RWPE2 (cell line): ENCODE data around the gene TM4SF18.

ENCODE experiments used
- ATAC-seq: fragments of 200-7000 bp; cut with Tn5 transposase; 3 replicates; pipeline ENCODE4 v1.9.1; 2021; ENCODE audit warnings: low read depth
- DNase-seq: peaks from one replicate; pipeline ENCODE4 v3.0.0-alpha.2; 2020; ENCODE audit warnings: low spot score
- H3K27ac ChIP-seq: fragments of 450-650 bp; 2 replicates; pipeline ENCODE4 v1.5.1; 2017; ENCODE audit warnings: mild to moderate bottlenecking; ENCODE audit not compliant: poor library complexity, severe bottlenecking
- H3K27me3 ChIP-seq: fragments of 250-450 bp; sonication (Bioruptor Pico); 2 replicates; pipeline ENCODE4 v1.5.1; 2021; ENCODE audit warnings: mild to moderate bottlenecking, moderate library complexity; ENCODE audit not compliant: insufficient read depth, poor library complexity, severe bottlenecking
- H3K36me3 ChIP-seq: fragments of 250-450 bp; sonication (Bioruptor Pico); 2 replicates; pipeline ENCODE4 v1.5.1; 2020; ENCODE audit warnings: low read depth, mild to moderate bottlenecking, moderate library complexity
- H3K4me1 ChIP-seq: fragments of 250-450 bp; sonication (Bioruptor Pico); 2 replicates; pipeline ENCODE4 v1.5.1; 2021; ENCODE audit warnings: mild to moderate bottlenecking, moderate library complexity; ENCODE audit not compliant: insufficient read depth, poor library complexity, severe bottlenecking
- H3K4me3 ChIP-seq: fragments of 250-450 bp; sonication (Bioruptor Pico); 2 replicates; pipeline ENCODE4 v1.5.1; 2021; ENCODE audit warnings: mild to moderate bottlenecking, moderate library complexity; ENCODE audit not compliant: severe bottlenecking
- H3K9me3 ChIP-seq: fragments of 250-450 bp; sonication (Bioruptor Pico); 2 replicates; pipeline ENCODE4 v1.5.1; 2021; ENCODE audit warnings: mild to moderate bottlenecking, moderate library complexity; ENCODE audit not compliant: severe bottlenecking
- TF ChIP-seq, protein P1 (sequence below): fragments of 450-650 bp; IDR thresholded peaks from one replicate; pipeline ENCODE4 v1.5.1; 2017; ENCODE audit warnings: mild to moderate bottlenecking, moderate library complexity; ENCODE audit not compliant: poor library complexity, severe bottlenecking

TM4SF18 gene

DNA sequence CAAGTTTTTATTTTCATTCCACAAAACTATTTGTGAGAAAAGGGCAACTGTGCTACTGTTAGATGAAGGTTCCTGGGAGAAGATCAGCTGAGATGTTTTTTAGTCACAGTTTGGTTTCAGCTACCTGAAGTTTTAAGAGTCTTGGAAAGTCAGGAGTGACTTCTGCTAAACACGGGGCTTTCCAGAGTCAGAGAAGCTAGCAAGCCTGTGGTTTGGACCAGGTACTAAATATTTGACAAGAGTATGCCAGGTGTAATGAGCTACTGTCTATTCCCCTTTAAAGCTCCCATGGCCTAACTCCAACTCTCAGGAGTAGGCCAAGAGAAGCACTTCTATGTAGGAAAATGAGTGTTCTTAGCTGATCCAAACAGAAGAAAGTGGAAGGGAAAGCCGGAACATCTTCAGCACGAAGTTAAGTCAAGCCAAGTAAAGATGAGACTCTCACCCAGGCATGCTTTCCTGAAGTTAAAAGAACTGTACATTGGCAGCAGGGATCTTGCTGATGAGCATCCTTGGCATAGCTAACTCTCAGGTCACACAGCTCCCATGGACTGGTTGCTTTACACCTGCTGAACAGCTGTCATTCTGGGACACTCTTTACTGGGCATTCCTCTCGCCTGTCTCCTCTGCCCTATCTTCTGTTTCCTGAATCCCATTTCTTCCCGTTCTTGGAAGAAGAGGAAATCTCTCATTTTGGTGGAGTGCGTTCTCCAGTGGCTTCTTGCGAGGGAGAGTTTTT lies 22.5 kb downstream of the TM4SF18 start:
- peak overlapping the region; percentile 19 for H3K27ac ChIP-seq
- no peaks in the 10 kb centered on the region for H3K27me3 ChIP-seq
- no peaks in the 10 kb centered on the region for H3K9me3 ChIP-seq
- H3K4me1 ChIP-seq, result peaks cover 20% of the 10 kb centered on the region
- DNase-seq (no peak), ATAC-seq (no peak)
- H3K4me3 ChIP-seq, result no peak overlapping the region
- H3K36me3 ChIP-seq, result no peaks in the 10 kb centered on the region
- TF ChIP-seq, protein P1, sequence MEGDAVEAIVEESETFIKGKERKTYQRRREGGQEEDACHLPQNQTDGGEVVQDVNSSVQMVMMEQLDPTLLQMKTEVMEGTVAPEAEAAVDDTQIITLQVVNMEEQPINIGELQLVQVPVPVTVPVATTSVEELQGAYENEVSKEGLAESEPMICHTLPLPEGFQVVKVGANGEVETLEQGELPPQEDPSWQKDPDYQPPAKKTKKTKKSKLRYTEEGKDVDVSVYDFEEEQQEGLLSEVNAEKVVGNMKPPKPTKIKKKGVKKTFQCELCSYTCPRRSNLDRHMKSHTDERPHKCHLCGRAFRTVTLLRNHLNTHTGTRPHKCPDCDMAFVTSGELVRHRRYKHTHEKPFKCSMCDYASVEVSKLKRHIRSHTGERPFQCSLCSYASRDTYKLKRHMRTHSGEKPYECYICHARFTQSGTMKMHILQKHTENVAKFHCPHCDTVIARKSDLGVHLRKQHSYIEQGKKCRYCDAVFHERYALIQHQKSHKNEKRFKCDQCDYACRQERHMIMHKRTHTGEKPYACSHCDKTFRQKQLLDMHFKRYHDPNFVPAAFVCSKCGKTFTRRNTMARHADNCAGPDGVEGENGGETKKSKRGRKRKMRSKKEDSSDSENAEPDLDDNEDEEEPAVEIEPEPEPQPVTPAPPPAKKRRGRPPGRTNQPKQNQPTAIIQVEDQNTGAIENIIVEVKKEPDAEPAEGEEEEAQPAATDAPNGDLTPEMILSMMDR, result no peak

DNA sequence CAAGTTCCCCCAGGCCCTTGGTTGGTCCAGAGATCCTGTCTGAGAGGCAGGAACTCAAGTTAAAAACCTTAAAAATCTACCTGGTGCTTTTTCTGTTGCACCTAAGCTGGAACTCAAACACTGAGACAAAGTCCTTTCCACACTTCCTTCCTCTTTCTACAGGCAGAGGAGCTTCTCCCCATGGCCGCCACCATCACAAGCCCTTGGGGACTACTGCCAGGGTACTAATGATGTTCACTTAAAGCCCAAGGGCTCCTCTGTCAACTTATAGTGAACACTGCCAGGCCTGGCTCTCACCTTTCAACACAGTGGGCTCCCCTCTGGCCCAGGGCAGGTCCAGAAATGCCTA lies 26.0 kb downstream of the TM4SF18 start:
- Histone ChIP-seq H3K4me3 (no peak overlapping the region), H3K4me1 (peaks cover 12% of the 10 kb centered on the region), H3K9me3 (no peaks in the 10 kb centered on the region), H3K27me3 (no peaks in the 10 kb centered on the region), H3K36me3 (no peaks in the 10 kb centered on the region), H3K27ac (no peak overlapping the region)
- ATAC-seq (no peak), DNase-seq (no peak)
- TF ChIP-seq, protein P1, result no peak

- TF ChIP-seq, protein P1, result no peak
- no peaks in the 10 kb centered on the region for H3K36me3 ChIP-seq
- peaks cover 12% of the 10 kb centered on the region for H3K4me1 ChIP-seq
- no peaks in the 10 kb centered on the region for H3K27me3 ChIP-seq
- no peak overlapping the region for H3K4me3 ChIP-seq
- H3K27ac ChIP-seq, result no peak overlapping the region
- H3K9me3 ChIP-seq, result no peaks in the 10 kb centered on the region
- ATAC-seq, result no peak
- no peak for DNase-seq
Observed at GRCh38 chr3:149306751-149307434, 26.5 kb downstream of the TM4SF18 start.

DNA sequence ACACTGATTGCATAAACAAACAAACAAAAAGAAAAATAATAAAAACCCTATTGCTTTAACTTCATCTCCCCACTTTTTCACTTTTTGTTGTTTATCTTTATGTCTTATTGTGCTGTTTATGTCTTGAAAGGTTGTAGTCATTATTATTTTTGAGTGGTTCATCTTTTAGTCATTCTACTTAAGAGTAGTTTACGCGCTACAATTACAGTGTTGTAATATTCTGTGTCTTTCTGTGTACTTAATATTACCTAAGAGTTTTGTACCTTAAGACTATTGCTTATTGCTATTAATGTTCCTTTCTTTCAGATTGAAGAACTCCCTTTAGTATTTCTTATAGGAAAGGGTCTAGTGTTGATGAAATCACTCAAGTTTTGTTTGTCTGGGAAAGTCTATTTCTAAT lies 28.1 kb downstream of the TM4SF18 start:
- TF ChIP-seq, protein P1, result no peak
- Histone ChIP-seq H3K27me3 (no peaks in the 10 kb centered on the region), H3K27ac (no peak overlapping the region), H3K9me3 (no peaks in the 10 kb centered on the region), H3K4me1 (peaks cover 18% of the 10 kb centered on the region), H3K4me3 (no peak overlapping the region), H3K36me3 (no peaks in the 10 kb centered on the region)
- DNase-seq (no peak), ATAC-seq (no peak)
